BLaER1 (cell line): ENCODE measurements around the gene RNF141.

ENCODE experiments used
- H3K27ac ChIP-seq: shearing (Covaris generic); formaldehyde crosslinking; 2 replicates; pipeline ENCODE4 v1.8.1; 2022
- H3K27me3 ChIP-seq: shearing (Covaris generic); formaldehyde crosslinking; 2 replicates; pipeline ENCODE4 v1.8.1; 2022
- H3K36me3 ChIP-seq: shearing (Covaris generic); formaldehyde crosslinking; 2 replicates; pipeline ENCODE4 v1.8.1; 2022
- H3K4me1 ChIP-seq: shearing (Covaris generic); formaldehyde crosslinking; 2 replicates; pipeline ENCODE4 v1.8.1; 2022
- H3K4me2 ChIP-seq: shearing (Covaris generic); formaldehyde crosslinking; 2 replicates; pipeline ENCODE4 v1.8.1; 2022
- H3K4me3 ChIP-seq: shearing (Covaris generic); formaldehyde crosslinking; 2 replicates; pipeline ENCODE4 v1.8.1; 2022
- H3K9ac ChIP-seq: shearing (Covaris generic); formaldehyde crosslinking; 2 replicates; pipeline ENCODE4 v1.8.1; 2022
- H3K9me3 ChIP-seq: shearing (Covaris generic); formaldehyde crosslinking; 2 replicates; pipeline ENCODE4 v1.8.1; 2022
- H4K20me1 ChIP-seq: shearing (Covaris generic); formaldehyde crosslinking; 2 replicates; pipeline ENCODE4 v1.8.1; 2022
- Cebpa-rat ChIP-seq: shearing (Covaris generic); IDR thresholded peaks from 2 replicates; pipeline ENCODE4 v1.8.1; 2022

RNF141 gene

DNA sequence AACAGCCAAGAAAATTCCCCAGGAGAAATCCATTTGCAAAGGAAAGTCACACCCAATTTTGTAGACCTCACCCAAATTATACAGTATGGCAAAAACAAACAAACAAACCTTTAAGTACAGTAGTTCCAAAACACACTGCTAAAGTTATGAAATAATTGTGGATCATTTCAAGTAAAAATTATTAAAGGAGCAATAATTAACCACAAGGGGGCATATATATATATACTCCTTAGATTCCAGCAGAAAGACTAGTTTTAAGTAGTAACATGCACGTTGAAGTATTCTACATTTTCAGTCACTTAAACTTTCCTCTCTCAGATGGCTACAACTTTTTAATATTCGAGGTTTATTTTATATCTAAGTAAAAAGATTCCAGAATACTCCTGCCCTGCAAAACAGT lies 26.8 kb downstream of the RNF141 start:
- Histone ChIP-seq H3K4me2 (no peak overlapping the region), H3K9ac (no peak overlapping the region), H3K36me3 (peaks cover 18% of the 10 kb centered on the region), H3K4me3 (no peak overlapping the region), H3K27me3 (no peaks in the 10 kb centered on the region), H3K27ac (no peak overlapping the region), H4K20me1 (no peaks in the 10 kb centered on the region), H3K9me3 (no peaks in the 10 kb centered on the region), H3K4me1 (no peaks in the 10 kb centered on the region)
- no peak for TF ChIP-seq Cebpa-rat

- Histone ChIP-seq H3K9me3 (no peaks in the 10 kb centered on the region), H3K4me1 (no peaks in the 10 kb centered on the region), H3K36me3 (peaks cover 16% of the 10 kb centered on the region), H3K4me3 (no peak overlapping the region), H3K4me2 (no peak overlapping the region), H3K9ac (no peak overlapping the region), H3K27ac (no peak overlapping the region), H3K27me3 (no peaks in the 10 kb centered on the region), H4K20me1 (no peaks in the 10 kb centered on the region)
- no peak for TF ChIP-seq Cebpa-rat
Observed at GRCh38 chr11:10511181-10511621, 29.8 kb downstream of the RNF141 start.

DNA sequence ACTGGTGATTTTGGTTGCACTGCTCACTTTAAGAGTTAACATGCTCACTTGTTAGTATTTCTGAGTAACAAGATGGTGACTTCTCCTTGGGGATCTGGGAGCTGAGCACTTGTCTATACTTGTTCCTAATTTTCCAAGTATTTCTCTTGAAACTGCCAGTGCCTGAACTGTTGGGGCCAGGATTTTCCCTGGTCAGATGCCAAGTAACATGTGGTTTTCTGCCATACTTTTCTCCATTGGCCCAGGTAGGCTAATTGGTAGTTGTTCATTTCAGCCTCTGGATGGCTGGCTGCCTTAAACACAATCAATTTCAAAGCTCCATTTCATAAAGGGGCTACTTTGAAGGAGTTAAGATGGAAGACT lies 35.0 kb downstream of the RNF141 start:
- Histone ChIP-seq H3K4me1 (no peaks in the 10 kb centered on the region), H3K4me3 (no peak overlapping the region), H3K36me3 (peaks cover 55% of the 10 kb centered on the region), H4K20me1 (no peaks in the 10 kb centered on the region), H3K27me3 (no peaks in the 10 kb centered on the region), H3K27ac (no peak overlapping the region), H3K9me3 (no peaks in the 10 kb centered on the region), H3K9ac (no peak overlapping the region), H3K4me2 (no peak overlapping the region)
- TF ChIP-seq Cebpa-rat = no peak

- H3K4me1 ChIP-seq = no peaks in the 10 kb centered on the region
- no peak for TF ChIP-seq Cebpa-rat
- H3K9ac ChIP-seq = no peak overlapping the region
- H3K4me2 ChIP-seq = no peak overlapping the region
- no peaks in the 10 kb centered on the region for H4K20me1 ChIP-seq
- peaks cover 57% of the 10 kb centered on the region for H3K36me3 ChIP-seq
- H3K27me3 ChIP-seq = no peaks in the 10 kb centered on the region
- H3K9me3 ChIP-seq = no peaks in the 10 kb centered on the region
- no peak overlapping the region for H3K4me3 ChIP-seq
- no peak overlapping the region for H3K27ac ChIP-seq
Observed at GRCh38 chr11:10505278-10506007, 35.5 kb downstream of the RNF141 start.

DNA sequence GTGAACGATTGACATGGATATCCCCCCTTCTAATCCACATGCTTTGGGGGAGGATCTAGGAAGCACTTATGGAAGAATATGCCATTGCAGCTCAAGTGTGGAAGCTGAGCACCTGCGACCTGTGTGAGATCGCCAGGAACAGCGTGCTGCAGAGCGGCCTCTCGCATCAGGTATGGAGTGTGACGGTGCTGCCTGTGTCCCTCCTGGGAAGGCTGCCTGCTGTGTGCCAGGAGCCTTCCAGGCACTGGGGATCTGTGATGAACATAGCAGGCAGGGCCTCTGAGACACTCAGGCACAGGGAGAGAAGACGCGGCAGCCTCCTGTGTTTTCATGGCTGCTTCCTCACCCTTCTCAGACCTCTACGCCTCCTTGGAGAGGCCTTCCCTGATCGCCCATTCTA lies 36.5 kb downstream of the RNF141 start:
- H3K4me3 ChIP-seq = no peak overlapping the region
- no peaks in the 10 kb centered on the region for H3K4me1 ChIP-seq
- TF ChIP-seq Cebpa-rat = no peak
- no peaks in the 10 kb centered on the region for H4K20me1 ChIP-seq
- H3K9me3 ChIP-seq = no peaks in the 10 kb centered on the region
- H3K36me3 ChIP-seq = peaks cover 66% of the 10 kb centered on the region
- no peak overlapping the region for H3K9ac ChIP-seq
- H3K27ac ChIP-seq = no peak overlapping the region
- no peak overlapping the region for H3K4me2 ChIP-seq
- H3K27me3 ChIP-seq = no peaks in the 10 kb centered on the region

DNA sequence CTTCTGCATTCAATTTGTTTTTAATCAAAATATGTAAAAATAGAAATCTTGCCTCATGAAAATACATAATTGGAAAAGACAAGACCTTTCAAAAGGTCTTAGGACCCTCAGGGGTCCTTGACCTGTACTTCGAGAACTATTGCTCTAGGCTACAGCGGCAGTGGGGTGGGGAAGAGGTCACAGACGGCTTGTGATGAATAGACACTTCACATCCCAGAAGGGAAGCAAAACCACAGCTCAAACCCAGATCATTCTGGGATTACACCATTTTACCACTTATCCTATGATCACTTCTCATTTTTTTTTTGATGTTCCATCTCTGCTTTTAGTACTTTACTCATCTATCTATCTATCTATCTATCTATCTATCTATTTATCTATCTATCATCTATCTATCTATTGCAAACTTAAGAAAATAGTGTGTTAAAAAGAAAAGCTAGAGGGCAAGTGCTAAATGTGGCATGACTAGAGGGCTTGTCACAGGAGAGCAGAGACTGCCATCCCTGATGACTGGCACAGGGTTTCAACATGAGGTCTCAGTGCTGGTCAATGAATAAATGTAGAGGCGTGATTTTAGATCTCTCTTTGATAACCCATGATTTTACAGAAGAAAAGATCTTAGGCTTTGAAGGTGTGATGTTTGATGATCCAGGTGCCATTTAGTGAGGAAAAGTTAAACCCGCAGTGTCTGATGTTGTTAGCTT lies 37.1 kb downstream of the RNF141 start:
- no peaks in the 10 kb centered on the region for H3K27me3 ChIP-seq
- TF ChIP-seq Cebpa-rat = no peak
- no peak overlapping the region for H3K4me3 ChIP-seq
- no peak overlapping the region for H3K9ac ChIP-seq
- peaks cover 72% of the 10 kb centered on the region for H3K36me3 ChIP-seq
- no peak overlapping the region for H3K4me2 ChIP-seq
- H3K27ac ChIP-seq = no peak overlapping the region
- no peaks in the 10 kb centered on the region for H4K20me1 ChIP-seq
- no peaks in the 10 kb centered on the region for H3K9me3 ChIP-seq
- no peaks in the 10 kb centered on the region for H3K4me1 ChIP-seq

- no peak overlapping the region for H3K4me3 ChIP-seq
- no peak overlapping the region for H3K9ac ChIP-seq
- no peak overlapping the region for H3K4me2 ChIP-seq
- no peak for TF ChIP-seq Cebpa-rat
- no peaks in the 10 kb centered on the region for H3K9me3 ChIP-seq
- no peak overlapping the region for H3K27ac ChIP-seq
- no peaks in the 10 kb centered on the region for H3K4me1 ChIP-seq
- peaks cover 79% of the 10 kb centered on the region for H3K36me3 ChIP-seq
- no peaks in the 10 kb centered on the region for H4K20me1 ChIP-seq
- H3K27me3 ChIP-seq = no peaks in the 10 kb centered on the region
Observed at GRCh38 chr11:10503221-10503620, 37.8 kb downstream of the RNF141 start.

DNA sequence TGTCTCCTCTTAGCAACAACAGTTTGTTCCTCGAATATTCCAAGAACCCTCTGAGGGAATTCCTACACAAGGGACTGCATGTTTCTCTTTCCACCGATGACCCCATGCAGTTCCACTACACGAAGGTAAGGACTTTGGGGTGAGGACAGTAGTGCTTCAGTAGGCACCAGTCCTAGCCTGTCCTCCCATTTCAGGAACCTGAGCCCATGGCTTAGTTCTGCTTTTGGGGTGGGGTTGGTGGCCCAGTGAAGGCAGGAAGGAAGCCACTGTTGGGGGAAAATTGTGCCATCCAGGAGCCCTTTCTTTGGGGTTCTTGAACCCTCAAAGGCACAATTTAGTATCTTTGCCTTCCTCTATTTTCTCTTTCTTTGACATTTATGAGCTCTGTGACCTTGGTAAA lies 38.2 kb downstream of the RNF141 start:
- H3K36me3 ChIP-seq = peaks cover 83% of the 10 kb centered on the region
- no peaks in the 10 kb centered on the region for H3K9me3 ChIP-seq
- TF ChIP-seq Cebpa-rat = no peak
- no peaks in the 10 kb centered on the region for H4K20me1 ChIP-seq
- no peak overlapping the region for H3K4me2 ChIP-seq
- H3K27me3 ChIP-seq = no peaks in the 10 kb centered on the region
- no peak overlapping the region for H3K27ac ChIP-seq
- no peaks in the 10 kb centered on the region for H3K4me1 ChIP-seq
- no peak overlapping the region for H3K9ac ChIP-seq
- H3K4me3 ChIP-seq = no peak overlapping the region

GRCh38 chr11:10502065-10502680 lies 38.8 kb downstream of the RNF141 start:
- Histone ChIP-seq H4K20me1 (no peaks in the 10 kb centered on the region), H3K36me3 (peaks cover 89% of the 10 kb centered on the region), H3K4me3 (no peak overlapping the region), H3K4me1 (no peaks in the 10 kb centered on the region), H3K27me3 (no peaks in the 10 kb centered on the region), H3K27ac (no peak overlapping the region), H3K9ac (no peak overlapping the region), H3K9me3 (no peaks in the 10 kb centered on the region), H3K4me2 (no peak overlapping the region)
- TF ChIP-seq Cebpa-rat = no peak
